HG02763 (cell line): ENCODE measurements around the gene CMTM2.
"Not testable (repeated sequence)": the region's sequence is repeated elsewhere in the genome, so short reads cannot be mapped to it uniquely, and the experiment has no call there.

ENCODE experiments used
- ATAC-seq: cut with Tn5 transposase; IDR thresholded peaks from one replicate; pipeline ENCODE4 v1.9.1; 2021; ENCODE audit warnings: mild to moderate bottlenecking, moderate library complexity; ENCODE audit not compliant: unreplicated experiment

Gene CMTM2

GRCh38 chr16:66552286-66553177 is 26.7 kb upstream of the CMTM2 start, which contains the start of gene CKLF:
Gene CKLF, plus strand, starts transcription at chr16:66552576. Its CDS starts 140 bp downstream, at chr16:66552716.
- ATAC-seq, result peak; percentile 80

- no peak for ATAC-seq
Measured at GRCh38 chr16:66553223-66553622, 26.0 kb upstream of the CMTM2 start.

GRCh38 chr16:66554021-66554420 is 25.2 kb upstream of the CMTM2 start:
- ATAC-seq, result no peak

GRCh38 chr16:66554495-66554894 is 24.8 kb upstream of the CMTM2 start:
- no peak for ATAC-seq

- ATAC-seq, result no peak
Measured at GRCh38 chr16:66560107-66560506, 19.2 kb upstream of the CMTM2 start.

GRCh38 chr16:66561381-66562080 is 17.7 kb upstream of the CMTM2 start:
- no peak for ATAC-seq

GRCh38 chr16:66562409-66562808 is 16.9 kb upstream of the CMTM2 start:
- ATAC-seq, result no peak

GRCh38 chr16:66562986-66563385 is 16.3 kb upstream of the CMTM2 start:
- ATAC-seq, result no peak

- ATAC-seq, result no peak
Measured at GRCh38 chr16:66563574-66564334, 15.5 kb upstream of the CMTM2 start.

GRCh38 chr16:66566051-66566901 is 13.0 kb upstream of the CMTM2 start, which contains the start of gene CMTM1:
Gene CMTM1, plus strand, starts transcription at chr16:66566439. Its CDS starts 75 bp downstream, at chr16:66566514.
- ATAC-seq, result no peak

- not testable (repeated sequence) for ATAC-seq
Measured at GRCh38 chr16:66567270-66567669, 12.0 kb upstream of the CMTM2 start.

- ATAC-seq, result no peak
Measured at GRCh38 chr16:66568355-66568754, 10.9 kb upstream of the CMTM2 start.

GRCh38 chr16:66569131-66569530 is 10.1 kb upstream of the CMTM2 start:
- ATAC-seq, result no peak

- ATAC-seq, result no peak
Measured at GRCh38 chr16:66569827-66570405, 9.3 kb upstream of the CMTM2 start.

GRCh38 chr16:66572356-66572755 is 6.9 kb upstream of the CMTM2 start:
- ATAC-seq, result no peak

GRCh38 chr16:66574081-66574480 is 5.2 kb upstream of the CMTM2 start:
- ATAC-seq, result no peak

GRCh38 chr16:66574531-66574930 is 4.7 kb upstream of the CMTM2 start:
- no peak for ATAC-seq

- no peak for ATAC-seq
Measured at GRCh38 chr16:66575060-66575459, 4.2 kb upstream of the CMTM2 start.

GRCh38 chr16:66576296-66576695 is 3.0 kb upstream of the CMTM2 start:
- ATAC-seq, result no peak
